ENCODE data around the gene NRN1.

Gene NRN1

GRCh38 chr6:6007366-6008088, 802 bp upstream of the NRN1 start:
- DNase-seq (ENCODE audit: low spot score): peak; percentile 64
- in situ Hi-C loops (cut with MboI; ENCODE audit: low sequenced_read_pairs, unreplicated experiment): no loop called here
- TF ChIP-seq CTCF (IDR thresholded peaks at IDR 0.05; ENCODE audit: borderline replicate concordance, control extremely low read depth, extremely low read depth, insufficient read depth, missing control alignments): peak; percentile 51

- no peak for DNase-seq (ENCODE audit: low spot score)
- TF ChIP-seq CTCF (IDR thresholded peaks at IDR 0.05; ENCODE audit: borderline replicate concordance, control extremely low read depth, extremely low read depth, insufficient read depth, missing control alignments): no peak
- in situ Hi-C loops (cut with MboI; ENCODE audit: low sequenced_read_pairs, unreplicated experiment): no loop called here
Measured at GRCh38 chr6:6006006-6006427, 708 bp downstream of the NRN1 start.

GRCh38 chr6:6005051-6006005, 1.4 kb downstream of the NRN1 start:
- in situ Hi-C loops (cut with MboI; ENCODE audit: low sequenced_read_pairs, unreplicated experiment): no loop called here
- no peak for TF ChIP-seq CTCF (IDR thresholded peaks at IDR 0.05; ENCODE audit: borderline replicate concordance, control extremely low read depth, extremely low read depth, insufficient read depth, missing control alignments)
- DNase-seq (ENCODE audit: low spot score): no peak

- DNase-seq (ENCODE audit: low spot score): no peak
Measured at GRCh38 chr6:6004390-6004995, 2.2 kb downstream of the NRN1 start.

GRCh38 chr6:6003621-6004366, 2.9 kb downstream of the NRN1 start:
- in situ Hi-C loops (cut with MboI; ENCODE audit: low sequenced_read_pairs, unreplicated experiment): no loop called here
- peak; percentile 41 for DNase-seq (ENCODE audit: low spot score)
- no peak for TF ChIP-seq CTCF (IDR thresholded peaks at IDR 0.05; ENCODE audit: borderline replicate concordance, control extremely low read depth, extremely low read depth, insufficient read depth, missing control alignments)

More at GRCh38 chr6:6004390-6004995, 2.2 kb downstream of the NRN1 start:
- no peak for TF ChIP-seq CTCF (IDR thresholded peaks at IDR 0.05; ENCODE audit: borderline replicate concordance, control extremely low read depth, extremely low read depth, insufficient read depth, missing control alignments)
- in situ Hi-C loops (cut with MboI; ENCODE audit: low sequenced_read_pairs, unreplicated experiment): no loop called here
